GM19043 (cell line): ENCODE data around the gene DLX2.

ENCODE experiments used
- ATAC-seq: cut with Tn5 transposase; IDR thresholded peaks from one replicate; pipeline ENCODE4 v1.9.1; 2021; ENCODE audit warnings: low read depth; ENCODE audit not compliant: unreplicated experiment

The DLX2 gene

DNA sequence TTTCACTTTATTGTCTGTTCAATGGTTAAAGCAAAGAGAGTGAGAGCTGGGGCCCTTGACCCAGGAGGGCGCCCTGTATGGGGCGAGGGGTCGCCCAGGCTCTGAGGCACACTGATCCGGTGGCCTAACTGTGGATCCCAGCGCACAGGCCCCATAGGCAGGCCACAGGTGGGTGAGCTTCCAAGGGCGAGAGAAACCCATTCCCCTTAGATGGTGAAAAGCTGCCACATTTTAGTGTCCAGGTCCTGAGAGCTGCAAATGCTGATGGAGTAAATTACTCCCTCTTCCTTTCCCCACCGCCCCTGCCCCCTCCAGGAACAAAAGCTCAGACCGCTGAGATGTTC lies 5.9 kb upstream of the DLX2 start:
- ATAC-seq = no peak

DNA sequence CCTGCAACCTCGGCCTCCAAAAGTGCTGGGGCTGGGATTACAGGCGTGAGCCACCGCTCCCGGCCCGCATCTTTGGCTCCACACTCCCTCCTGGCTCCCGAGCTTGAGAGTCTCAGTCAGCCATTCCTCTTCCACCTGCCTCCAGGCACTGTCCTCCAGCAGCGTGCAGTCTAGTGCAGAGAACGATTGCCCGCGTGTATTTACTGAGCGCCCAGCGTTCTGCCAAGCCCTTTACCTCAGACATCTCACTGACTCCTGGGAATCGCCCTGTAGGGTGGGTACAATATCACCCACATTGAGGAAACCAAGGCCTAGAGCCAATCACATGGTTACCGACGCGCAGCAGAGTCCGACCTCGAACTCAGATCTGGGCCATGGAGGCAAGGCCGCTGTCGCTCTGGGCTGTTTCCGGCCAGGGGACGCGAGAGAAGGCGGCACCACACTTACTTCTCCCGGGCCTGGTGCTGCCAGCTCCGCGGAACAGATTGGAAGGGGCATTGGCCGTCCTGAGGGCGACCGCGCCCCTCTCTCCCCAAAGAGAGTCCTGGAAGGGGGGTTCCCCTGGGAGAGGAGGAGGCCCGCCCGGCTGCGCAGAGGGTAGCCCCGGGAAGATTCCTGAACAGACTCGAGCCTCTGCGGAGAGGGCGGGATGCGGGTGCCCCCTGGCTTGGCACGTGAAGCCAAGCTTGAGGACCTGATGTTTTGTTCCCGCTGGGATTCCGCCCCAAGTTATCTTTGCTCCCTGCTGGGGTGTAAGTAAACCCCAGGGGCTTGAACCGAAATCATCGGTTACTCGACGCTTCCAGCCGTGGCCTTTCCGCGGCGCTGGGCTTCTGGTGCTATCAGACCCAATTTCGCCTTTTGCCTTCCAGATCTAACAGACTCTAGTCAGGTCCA lies 5.2 kb upstream of the DLX2 start:
- no peak for ATAC-seq

DNA sequence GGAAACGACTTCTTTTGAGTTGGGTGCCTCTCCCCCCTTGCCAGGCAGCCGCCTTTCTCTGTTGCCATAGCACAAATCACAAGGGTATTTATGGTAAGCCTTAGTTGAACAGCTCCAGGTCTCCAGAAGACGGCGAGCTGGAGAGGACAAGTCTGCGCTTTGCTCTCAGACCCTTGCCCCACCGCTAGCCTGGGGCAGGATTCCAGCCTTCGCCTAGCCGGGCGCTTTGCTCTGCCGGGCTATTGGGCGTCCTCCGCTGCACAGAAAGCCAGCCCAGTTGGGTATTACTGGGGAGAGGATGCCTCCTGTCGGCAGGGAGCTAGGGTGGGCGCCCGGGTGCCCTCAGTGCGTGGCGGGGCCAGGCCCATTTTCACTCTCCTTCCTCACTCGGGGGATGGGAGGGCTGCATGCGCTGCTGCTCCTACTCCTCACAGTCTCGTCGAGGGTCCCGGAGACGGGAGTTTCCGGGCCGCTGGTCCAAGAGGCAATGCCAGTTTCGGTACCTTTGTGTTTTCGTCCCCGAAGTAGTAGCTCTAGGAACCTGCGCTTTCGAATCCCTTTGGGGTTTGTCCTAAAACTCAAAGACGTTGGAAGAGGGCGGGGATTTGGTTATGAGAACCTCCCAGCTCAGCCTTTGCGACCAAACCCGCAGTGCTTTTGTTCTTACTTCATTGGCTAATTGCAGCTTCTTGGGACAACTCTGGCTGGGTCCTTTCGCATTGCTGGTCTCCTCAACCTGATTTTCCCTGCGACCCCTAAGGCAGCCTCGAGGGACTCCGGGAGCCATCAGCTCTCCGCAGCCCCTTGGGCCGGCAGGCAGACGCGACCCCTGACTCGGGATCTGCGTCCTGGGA lies 3.6 kb upstream of the DLX2 start:
- ATAC-seq = no peak

DNA sequence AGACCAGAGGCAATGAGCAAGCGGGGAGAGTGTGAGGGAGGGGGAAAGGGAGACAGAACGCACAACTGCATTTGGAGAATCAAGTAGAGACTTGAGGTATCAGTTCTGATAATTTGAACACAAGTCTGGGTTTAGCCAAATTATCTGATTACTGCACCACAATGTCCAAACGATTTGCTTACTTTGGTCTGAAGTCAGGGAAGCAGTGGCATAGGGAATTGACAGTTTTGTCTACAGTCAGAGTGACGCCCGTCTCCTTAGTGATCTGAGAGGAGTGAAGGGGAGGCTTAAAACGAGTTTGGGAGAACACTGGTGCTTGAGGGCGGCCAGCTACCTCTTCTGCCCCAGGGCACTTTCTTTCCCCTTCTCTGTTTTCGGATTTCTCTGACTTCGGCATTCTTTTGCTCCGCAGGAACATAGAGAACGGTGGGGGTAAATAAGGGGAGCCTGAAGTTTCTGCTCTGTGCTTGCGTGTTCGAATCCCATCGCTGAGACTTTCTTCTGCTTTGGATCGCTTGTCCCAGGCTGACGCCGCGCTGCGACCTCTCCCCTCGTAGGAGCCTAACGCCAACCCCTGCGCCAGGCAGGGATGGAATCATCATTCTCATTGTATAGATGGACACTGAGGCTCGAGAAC lies 2.9 kb upstream of the DLX2 start:
- no peak for ATAC-seq

DNA sequence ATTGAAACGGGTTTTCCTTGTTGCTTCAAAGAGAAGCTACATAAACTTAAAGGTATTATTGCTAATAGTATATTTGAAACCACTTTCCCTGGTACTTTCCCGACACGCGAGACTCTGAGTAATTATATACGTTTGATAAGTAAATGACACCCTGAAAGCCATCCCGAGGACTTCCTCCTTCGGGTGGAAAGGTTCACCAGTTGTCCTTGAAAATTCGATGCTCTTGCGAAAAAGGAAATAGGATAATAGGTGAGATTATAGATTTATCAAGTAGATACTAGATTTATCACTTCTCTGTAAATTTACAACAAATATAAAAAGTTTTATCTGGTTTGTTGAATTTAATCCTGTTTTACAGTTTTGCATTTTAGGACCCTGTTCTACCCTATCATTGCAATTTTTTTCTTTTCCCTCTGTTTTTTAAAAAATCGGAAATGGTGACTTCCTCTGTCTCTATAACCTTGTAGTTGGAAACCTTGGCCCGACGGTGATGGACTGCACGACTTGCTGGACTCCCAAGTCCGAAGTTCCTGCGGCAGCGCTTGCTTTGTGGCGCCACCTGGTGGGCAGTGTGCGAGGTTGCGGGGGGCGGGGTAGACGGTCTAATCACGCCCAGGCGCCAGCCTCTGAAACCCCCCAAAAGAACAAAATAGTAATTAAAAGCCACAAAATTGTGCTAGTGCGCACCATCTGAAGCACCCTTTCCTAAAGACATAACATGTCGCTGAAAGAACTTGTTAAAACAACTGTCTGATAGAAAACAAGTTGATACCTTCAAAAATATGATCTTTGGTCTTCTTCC lies 972 bp upstream of the DLX2 start:
- ATAC-seq = no peak

DNA sequence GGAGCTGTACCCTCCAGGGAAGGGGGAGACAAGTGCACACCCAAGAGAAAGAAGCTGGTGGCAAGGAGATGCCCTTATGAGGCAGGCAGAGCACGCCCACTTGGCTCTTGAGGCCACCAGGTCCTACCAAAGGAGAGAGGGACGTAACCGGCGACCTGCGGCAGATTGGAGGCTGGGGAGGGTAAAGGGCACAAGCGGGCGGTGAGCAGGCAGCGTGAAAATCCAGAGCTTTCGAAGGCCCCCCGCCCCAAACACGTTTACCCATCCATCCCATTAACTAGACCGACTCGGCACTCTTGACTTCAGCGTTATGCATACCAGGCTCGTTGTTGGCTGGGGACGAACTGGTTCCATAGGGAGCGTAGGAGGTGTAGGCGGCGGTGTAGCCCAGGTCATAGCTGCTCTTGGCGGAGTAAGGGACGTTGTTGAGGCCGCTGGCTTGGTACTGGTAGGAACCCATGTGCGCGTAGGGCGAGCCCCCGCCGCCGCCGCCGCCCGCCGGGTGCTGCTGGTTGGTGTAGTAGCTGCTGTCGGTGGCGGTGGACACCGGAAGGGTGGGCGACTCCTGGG lies 794 bp downstream of the DLX2 start:
- ATAC-seq = no peak

DNA sequence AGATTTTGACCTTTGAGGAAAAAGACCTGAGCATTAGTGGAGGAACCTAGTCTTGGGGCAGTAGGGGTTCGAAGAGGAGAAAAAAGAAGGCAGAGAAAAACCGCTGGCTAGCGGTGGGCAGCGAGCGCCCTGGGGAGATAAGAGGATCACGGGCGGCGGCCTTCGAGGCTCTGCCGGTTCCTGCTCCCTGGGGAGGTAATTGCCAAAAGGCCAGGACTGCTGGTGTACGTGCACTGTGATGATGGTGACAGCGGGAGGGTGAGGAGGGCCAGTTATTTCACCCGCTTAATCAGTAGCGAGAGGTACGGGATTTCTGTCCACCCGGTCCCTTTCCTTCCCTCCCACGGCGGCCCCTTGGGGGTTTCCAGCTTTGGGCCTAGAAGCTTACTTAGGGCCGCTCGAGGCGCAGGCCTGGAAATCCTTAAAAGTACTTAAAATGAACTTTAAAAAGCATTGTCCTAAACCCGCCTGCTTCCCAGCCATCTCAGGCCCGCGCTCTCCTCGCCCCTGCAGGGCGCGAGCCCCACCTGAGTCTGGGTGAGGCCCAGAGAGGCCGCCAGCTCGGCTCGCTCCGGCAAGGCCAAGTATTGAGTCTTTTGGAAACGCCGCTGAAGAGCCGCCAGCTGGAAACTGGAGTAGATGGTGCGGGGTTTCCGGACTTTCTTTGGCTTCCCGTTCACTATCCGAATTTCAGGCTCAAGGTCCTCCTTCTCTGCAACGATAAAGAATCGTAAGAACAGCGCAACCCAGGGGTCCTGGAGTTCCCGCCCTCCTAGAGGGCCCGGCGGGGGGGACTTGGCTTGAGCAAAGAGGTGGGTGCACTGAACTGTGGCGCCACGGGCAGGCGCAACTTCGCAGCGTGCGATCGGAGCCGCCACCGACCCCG lies 1.5 kb downstream of the DLX2 start:
- no peak for ATAC-seq

DNA sequence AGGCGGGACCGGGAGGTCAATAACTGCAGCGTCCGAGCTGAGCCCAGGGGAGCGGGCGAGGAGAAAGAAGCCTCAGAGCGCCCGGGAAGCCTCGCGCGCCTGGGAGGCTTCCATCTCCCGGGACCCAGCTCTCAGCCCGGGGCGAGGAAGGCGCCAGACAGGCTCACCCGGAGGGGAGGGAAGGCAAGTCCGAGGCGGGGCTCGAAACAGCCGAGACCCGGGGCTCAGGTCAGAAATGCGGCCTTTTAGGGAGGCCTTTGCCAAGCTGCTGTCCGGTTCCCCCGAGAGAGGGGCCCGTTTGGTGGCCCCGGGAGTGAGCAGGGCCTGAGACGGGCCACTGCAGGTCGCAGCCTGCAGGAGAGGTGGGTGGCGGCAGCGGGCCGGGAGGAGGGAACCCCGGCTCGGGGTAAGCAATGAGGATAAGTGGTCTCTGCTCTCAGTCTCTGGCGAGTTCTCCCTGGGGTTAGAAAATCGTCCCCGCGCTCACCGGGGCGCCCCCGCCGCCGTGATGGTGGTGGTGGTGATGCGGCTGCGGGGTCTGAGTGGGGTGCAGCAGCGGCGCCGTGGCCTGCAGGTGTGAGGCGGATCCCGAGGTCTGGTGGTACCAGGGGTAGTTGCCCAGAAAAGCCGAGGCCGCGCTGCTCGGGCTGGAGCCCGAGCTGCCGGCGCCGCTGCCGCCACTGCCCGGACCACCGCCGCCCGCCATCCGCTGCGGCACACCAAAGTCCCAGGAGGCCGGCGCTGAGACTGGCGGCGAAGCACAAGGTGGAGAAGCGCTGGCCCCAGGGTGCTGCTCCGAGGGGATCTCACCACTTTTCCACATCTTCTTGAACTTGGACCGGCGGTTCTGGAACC lies 2.4 kb downstream of the DLX2 start:
- no peak for ATAC-seq

DNA sequence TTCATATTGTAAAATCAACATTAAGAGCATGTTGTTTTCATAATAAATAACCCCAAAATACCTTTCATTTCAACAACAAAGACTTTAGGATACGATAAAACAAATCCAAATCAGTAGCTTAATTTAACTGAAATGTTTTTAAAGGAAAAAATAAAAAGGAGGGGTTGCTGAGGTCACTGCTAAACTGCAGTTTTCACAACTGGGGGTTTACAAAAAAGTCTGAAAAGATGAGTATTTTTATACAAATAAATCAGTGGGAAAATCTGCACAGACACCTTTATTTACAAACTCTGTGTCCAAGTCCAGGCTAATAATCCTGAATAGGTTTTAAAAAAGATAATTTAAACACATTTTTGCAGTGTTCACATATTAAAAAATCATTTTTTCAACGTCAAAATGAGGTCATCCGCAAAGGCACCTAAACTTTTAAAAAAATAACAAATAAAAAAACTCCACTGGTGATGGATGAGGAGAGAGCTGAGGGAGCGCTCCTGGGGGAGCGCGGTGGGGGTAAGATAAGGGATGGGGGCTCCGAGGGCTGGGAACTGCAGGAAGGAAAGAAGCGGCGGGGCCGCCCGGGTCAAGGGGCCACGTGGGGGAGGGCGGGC lies 3.1 kb downstream of the DLX2 start:
- no peak for ATAC-seq

DNA sequence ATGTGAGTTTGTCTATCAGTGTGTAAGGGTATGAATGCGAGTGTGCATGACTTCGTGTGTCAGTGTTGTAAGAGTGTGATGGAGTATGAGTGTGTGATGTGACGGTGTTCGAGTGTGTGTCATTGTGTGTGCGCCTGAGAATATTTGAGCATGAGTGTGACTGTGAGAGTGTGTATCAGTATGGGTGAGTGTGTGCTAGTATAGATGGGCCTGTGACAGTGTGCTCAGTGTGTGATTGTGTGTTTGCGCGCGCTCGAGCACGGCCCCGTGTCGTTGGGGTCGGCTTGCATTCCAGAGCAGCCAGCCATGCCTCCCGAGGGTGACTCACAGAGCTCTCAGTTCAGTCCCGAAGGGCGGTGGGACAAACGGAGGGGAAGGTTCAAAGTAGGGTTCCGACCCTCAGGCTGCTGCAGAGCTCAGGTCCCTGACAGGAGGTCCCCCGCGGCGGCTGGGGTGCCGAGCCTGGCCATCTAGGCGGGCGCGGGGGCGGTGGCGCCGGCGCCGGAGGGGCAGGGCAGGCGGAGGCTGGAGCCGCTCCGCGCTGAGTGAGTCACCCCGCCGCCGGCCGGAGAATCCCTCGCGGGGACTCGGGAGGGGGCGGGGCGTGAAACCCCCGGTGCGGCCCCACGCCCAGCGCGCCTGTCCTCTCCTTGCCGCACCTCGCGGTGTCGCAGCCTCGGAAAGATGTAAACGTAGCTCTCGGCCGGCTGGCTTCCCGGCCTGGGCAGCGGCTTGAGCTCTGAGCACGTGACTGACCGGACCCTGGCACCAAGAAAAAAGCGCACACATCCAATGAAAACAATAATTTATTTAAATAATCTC lies 3.8 kb downstream of the DLX2 start:
- no peak for ATAC-seq

DNA sequence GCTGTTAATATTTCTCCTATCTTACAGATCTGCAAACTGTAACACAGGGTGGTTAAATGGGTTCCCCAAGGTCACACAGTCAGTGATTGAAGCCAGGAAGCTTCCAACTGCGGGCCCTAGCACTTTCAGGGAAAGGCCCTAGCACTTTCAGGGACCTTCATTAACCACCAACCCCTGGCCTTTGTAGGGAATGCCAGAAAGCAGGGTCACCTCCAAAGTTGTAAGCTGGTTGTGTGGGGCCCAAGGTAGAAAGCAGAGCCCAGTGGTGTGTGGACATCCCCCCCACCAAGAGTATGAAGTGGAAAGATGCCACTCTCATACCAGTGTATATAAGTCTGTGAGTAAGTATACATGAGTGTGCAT lies 4.4 kb downstream of the DLX2 start:
- ATAC-seq = no peak

DNA sequence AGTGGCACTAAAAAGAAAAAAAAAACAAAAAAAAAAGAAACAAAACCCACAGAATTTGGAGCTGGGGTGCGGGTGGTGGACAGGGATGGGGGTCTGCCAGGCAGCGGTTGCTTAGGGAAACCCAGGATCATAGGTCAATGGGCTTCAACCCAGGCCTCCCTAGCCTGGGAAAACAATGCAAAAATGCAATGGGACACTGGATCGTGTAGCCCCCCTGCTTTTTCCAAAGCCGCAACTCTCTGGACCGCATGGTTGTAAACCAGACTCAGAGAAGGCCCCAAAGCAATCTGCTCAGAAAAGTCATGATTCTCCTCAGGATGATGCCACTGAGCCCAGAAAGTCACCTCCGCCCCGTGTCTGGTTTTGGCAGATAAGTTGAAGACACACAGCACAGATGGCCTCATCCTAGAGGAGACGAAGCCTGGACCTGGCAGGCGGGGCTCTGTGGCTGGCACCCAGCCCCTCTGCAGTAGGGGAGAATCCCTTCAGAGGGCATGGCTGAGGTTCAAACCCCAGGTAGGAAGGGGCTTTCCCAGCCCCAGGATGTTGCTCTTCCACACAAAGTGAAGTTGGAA lies 5.1 kb downstream of the DLX2 start:
- ATAC-seq = no peak

DNA sequence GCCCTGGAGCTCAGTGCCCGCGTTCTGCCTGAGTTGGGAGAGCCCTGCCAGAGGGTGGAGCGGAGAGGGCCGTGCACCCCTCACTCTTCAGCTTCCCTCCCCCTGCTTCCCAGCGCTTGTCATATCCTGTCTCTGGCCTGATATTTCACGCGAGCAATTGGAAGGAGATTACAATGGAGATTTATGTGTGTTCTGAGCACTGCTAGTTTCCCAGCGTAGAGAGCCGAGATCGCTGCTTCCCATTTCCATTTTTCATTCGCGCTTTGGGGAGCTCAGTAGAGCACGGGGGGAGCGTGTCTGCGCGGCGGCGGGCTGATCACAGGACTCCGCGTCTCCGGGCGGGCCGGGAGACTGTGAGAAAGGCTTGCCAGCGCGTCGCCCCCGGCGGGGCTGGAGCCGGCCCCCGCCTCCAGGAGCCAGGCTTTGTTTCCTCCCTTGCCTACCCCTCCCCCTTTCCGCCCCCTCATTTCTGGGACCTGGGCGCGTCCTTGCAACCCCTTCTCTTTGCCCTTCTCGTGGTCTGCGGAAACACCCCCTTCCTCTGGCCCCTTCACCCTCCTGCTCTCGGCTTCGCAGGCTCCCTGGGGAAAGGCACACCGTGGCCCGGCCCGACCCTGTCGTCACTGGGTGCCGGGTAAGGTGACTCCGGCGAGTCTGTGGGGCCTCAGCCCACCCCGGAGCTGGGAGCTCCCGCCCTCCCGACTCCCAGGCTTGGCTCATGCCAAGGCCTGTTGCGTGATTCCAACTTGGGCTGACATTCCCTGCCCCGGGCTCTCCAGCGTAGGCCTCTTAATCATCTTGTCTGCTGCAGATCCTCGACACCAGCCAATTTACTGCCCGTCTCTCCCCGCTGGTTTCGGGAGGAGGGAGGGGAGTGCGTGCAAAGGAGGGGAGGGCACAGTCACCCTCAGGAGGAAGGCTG lies 5.8 kb downstream of the DLX2 start:
- ATAC-seq = no peak

DNA sequence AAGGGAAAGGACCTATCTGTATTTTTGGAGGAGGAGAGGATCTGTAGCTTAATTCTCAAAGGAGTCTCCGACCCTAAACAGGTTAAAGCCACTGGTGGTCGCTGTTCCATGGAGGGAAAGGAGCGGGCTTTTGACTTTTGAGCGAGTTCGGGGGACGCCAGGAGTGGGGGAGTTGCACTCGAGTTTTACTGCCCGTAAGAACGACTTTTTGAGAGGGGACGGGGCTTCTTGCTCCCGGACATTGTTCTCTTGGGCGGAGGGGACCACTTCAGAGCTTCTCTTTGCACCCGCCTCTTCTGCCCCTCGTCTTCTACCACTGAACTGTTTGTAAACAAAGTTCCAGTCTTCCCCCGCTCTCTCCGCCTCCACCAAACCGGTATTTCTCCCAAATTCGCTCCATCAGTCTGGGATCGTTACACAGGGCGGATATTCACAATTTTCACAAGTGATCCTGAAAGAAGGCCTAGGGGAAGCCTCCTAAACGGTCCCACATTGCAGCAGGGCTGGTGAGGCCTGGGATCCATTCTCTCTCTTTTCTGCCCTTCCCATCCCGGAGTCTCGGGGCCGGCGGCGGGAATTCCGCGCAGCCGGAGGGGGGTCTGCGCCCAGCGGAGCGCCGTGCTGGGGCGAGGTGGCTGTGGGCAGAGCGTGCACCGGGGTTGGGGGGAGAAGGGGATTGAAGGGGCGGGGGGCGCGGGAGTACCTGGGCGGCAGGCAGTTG lies 6.6 kb downstream of the DLX2 start:
- no peak for ATAC-seq
